Calu3 (cell line): ENCODE measurements around the gene C10orf53. TPM values are rescaled to one million over a fixed set of nuclear protein-coding genes. Genes with fewer than 3 reads are reported as not detected.

ENCODE experiments used
- BruUV-seq: library from RNA; stranded (reverse); fragments of 400-500 nt; replicated peaks from 2 replicates; lab custom pipeline; 2021; lab: Mats Ljungman, UMichigan
- CTCF ChIA-PET: fragments of 300-600 bp; sonication (Branson Sonifier 250); formaldehyde crosslinking; loops from one replicate; lab custom pipeline; 2022; ENCODE audit warnings: antibody characterized with exemption; lab: Charles Lee
- DNase-seq: peaks from one replicate; pipeline ENCODE4 v3.0.0; 2022
- H3K27ac Mint-ChIP-seq: one replicate; pipeline ENCODE4 v1.8.0; 2022; ENCODE audit warnings: mixed read lengths; ENCODE audit not compliant: unreplicated experiment
- H3K27me3 Mint-ChIP-seq: one replicate; pipeline ENCODE4 v1.8.0; 2022; ENCODE audit warnings: mixed read lengths; ENCODE audit not compliant: unreplicated experiment
- H3K36me3 Mint-ChIP-seq: one replicate; pipeline ENCODE4 v1.8.0; 2022; ENCODE audit warnings: mild to moderate bottlenecking, moderate library complexity, mixed read lengths; ENCODE audit not compliant: insufficient read depth, unreplicated experiment
- H3K4me1 Mint-ChIP-seq: one replicate; pipeline ENCODE4 v1.8.0; 2022; ENCODE audit warnings: mild to moderate bottlenecking, low read depth, mixed read lengths; ENCODE audit not compliant: unreplicated experiment
- H3K4me3 Mint-ChIP-seq: one replicate; pipeline ENCODE4 v1.8.0; 2022; ENCODE audit warnings: mild to moderate bottlenecking, low read depth, moderate library complexity, mixed read lengths; ENCODE audit not compliant: unreplicated experiment
- H3K9me3 Mint-ChIP-seq: one replicate; pipeline ENCODE4 v1.8.0; 2022; ENCODE audit warnings: low read depth, mixed read lengths; ENCODE audit not compliant: unreplicated experiment
- CTCF ChIP-seq: fragments of 200-600 bp; IDR thresholded peaks from one replicate; pipeline ENCODE4 v1.8.0; 2022; ENCODE audit warnings: antibody characterized with exemption; ENCODE audit not compliant: unreplicated experiment
- intact Hi-C: fragments of 100-400 bp; cut with micrococcal nuclease; formaldehyde crosslinking; loops from one replicate; pipeline ENCODE4 v1.10.0; 2022; ENCODE audit not compliant: unreplicated experiment
- total RNA-seq: library from RNA; stranded (reverse); gene quantifications from 2 replicates; pipeline ENCODE4 v1.2.3, GENCODE V29; 2022

The C10orf53 gene
- total RNA-seq, 1 experiment from 2014 or later = not detected

DNA sequence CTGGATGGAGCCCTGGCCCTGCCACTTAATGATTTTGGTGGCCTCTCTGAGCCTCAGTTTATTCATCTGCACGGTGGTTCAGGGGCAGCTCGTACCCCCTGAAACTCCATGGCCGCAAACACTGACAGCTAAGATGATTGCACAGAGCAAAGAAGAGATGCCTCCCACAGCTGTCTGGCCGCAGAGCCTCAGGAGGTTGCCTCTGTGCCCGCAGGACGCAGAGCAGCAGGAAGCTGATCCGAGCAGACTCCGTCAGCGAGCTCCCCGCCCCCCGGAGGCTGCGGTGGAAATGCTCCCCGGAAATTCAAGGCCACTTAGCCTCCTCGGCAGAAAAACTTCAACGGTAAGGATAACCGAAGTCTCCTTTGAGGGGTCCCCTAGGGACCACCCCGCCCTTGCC, 30.2 kb upstream of the C10orf53 start:
- TF ChIP-seq CTCF = no peak
- Mint-ChIP-seq H3K36me3 (no peaks in the 10 kb centered on the region), H3K27ac (no peak overlapping the region), H3K9me3 (no peaks in the 10 kb centered on the region), H3K27me3 (peaks cover 98% of the 10 kb centered on the region), H3K4me3 (no peak overlapping the region), H3K4me1 (no peaks in the 10 kb centered on the region)
- BruUV-seq = no TSS peak
- DNase-seq = no peak
- CTCF ChIA-PET = no interaction called here
- intact Hi-C loops = no loop called here

DNA sequence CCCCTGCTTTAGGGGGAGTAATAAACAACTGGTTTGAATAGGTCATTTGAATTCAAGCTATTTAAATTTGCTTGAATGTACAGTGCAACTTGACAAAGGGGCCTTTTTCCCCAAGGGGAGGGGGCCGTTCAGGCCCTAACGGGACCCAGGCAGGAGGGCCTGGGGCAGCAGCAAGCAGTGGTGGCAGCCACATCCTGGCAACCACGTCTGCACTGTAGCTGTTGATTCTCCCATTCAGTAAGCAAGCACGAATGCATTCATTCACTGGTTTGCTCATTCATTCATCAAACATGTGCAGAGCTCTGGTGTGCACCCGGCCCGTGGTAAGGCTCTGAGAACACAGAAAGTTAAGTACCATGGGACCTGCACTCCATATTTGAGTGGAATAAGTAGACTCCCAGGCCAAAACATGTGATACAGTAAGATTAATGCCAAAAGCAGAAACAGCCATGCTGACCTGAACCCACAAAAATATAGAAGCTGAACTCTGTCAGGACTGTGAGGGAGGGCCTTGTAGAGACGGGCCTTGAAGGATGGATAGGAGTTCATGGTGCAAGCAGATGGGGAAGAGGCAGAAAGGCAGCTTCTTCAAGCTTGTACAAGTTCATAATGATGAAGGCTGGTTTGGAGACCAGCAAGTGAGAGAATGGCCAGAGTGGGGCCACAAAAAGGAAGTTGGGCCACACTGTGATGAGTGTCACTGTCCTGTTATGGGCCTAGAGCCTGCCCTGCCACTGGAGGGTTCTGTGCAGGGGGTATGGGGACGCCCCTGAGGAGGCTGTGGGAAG, 29.3 kb upstream of the C10orf53 start:
- Mint-ChIP-seq H3K4me1 (no peaks in the 10 kb centered on the region), H3K4me3 (no peak overlapping the region), H3K27me3 (peaks cover 90% of the 10 kb centered on the region), H3K9me3 (no peaks in the 10 kb centered on the region), H3K27ac (no peak overlapping the region), H3K36me3 (no peaks in the 10 kb centered on the region)
- BruUV-seq = no TSS peak
- no peak for TF ChIP-seq CTCF
- CTCF ChIA-PET = no interaction called here
- intact Hi-C loops = no loop called here
- DNase-seq = no peak

- intact Hi-C loops = no loop called here
- CTCF ChIA-PET = no interaction called here
These were observed 28.8 kb upstream of the C10orf53 start for GRCh38 chr10:49650724-49651034.

DNA sequence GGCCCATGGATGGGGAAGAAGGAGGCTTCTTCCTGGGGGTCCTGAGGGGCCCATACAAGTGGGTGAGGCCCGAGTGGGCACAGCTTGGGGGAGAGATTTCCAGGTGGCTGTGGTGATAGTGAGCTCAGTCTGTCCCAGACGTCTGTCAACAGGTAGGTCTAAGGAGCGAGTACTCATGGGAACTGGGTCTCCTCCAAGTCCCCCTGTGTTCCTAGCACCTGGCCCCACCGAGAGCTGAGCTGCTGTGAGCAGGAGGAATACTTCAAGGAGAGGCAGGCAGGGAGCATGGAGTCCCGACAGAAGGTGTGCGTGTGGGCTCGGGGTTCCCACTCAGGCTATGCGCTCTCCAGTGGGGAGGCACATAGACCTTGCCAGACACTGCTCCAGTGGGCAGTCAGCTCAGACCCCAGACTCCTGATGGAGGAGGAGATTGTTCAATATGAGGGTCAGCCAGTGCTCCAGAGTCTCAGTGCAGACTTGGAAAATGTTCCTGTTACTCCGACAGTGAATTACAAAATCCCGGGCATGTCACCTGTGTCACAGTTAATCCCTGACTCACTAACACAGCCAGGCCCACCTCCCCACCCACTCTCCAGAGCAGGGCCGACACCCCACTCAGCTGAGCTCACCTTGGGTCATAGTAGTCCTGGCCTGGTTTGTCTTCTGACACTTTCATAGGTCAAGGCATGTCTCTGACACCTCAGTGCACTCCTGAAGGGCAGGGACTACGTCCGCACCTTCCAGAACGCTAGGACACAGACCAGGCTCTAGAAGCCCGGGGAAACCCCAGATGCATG, 28.2 kb upstream of the C10orf53 start:
- TF ChIP-seq CTCF = no peak
- DNase-seq = no peak
- no TSS peak for BruUV-seq
- intact Hi-C loops = no loop called here
- CTCF ChIA-PET = no interaction called here
- Mint-ChIP-seq H3K36me3 (no peaks in the 10 kb centered on the region), H3K27ac (no peak overlapping the region), H3K9me3 (no peaks in the 10 kb centered on the region), H3K4me3 (no peak overlapping the region), H3K27me3 (peaks cover 84% of the 10 kb centered on the region), H3K4me1 (no peaks in the 10 kb centered on the region)

More at GRCh38 chr10:49650724-49651034, 28.8 kb upstream of the C10orf53 start:
- no peak for TF ChIP-seq CTCF
- Mint-ChIP-seq H3K27me3 (peaks cover 84% of the 10 kb centered on the region), H3K4me1 (no peaks in the 10 kb centered on the region), H3K27ac (no peak overlapping the region), H3K36me3 (no peaks in the 10 kb centered on the region), H3K9me3 (no peaks in the 10 kb centered on the region), H3K4me3 (no peak overlapping the region)
- DNase-seq = no peak
- no TSS peak for BruUV-seq
